ENCODE results near the gene GRIN3A. TPM values are rescaled to one million over a fixed set of nuclear protein-coding genes. Genes with fewer than 3 reads are reported as not detected.
A peak's percentile ranks its signal among the peaks of the same experiment; 100 is the strongest.

GRIN3A gene
- total RNA-seq, 1 donor from 2014 or later: 27.8 TPM

DNA sequence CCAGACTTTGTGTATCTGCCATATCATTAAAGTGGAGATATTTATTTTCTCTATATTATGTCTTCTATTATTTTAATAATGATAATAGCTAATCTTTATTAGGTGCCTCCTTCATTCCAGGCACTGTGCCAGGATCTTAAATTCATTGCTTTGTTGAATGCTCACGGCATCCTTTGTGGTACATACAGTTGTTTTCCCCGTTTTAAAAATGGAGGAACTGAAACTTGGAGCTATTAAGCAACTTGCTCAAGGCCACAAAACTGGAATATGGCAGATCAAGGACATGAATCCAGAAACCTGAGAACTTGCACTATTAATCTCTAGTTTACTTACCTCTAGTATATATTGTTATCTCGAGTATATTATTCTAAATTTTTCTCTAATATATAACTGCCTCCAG is 102.2 kb downstream of the GRIN3A start:
- H3K27ac Mint-ChIP-seq (ENCODE audit: unreplicated experiment): no peak overlapping the region
- peaks cover 5% of the 10 kb centered on the region for H3K4me1 Mint-ChIP-seq (ENCODE audit: unreplicated experiment)
- TF ChIP-seq CTCF (IDR thresholded peaks at IDR 0.05; ENCODE audit: unreplicated experiment): no peak
- DNase-seq (ENCODE audit: low spot score): no peak
- no peak overlapping the region for H3K4me3 Mint-ChIP-seq (ENCODE audit: unreplicated experiment)
- peaks cover 4% of the 10 kb centered on the region for H3K36me3 Mint-ChIP-seq (ENCODE audit: low read depth, unreplicated experiment)
- peaks cover 2% of the 10 kb centered on the region for H3K27me3 Mint-ChIP-seq (ENCODE audit: unreplicated experiment)
- H3K9me3 Mint-ChIP-seq (ENCODE audit: unreplicated experiment): no peaks in the 10 kb centered on the region

- peaks cover 4% of the 10 kb centered on the region for H3K36me3 Mint-ChIP-seq (ENCODE audit: low read depth, unreplicated experiment)
- no peaks in the 10 kb centered on the region for H3K9me3 Mint-ChIP-seq (ENCODE audit: unreplicated experiment)
- DNase-seq (ENCODE audit: low spot score): no peak
- peak; percentile 17 for TF ChIP-seq CTCF (IDR thresholded peaks at IDR 0.05; ENCODE audit: unreplicated experiment)
- H3K27ac Mint-ChIP-seq (ENCODE audit: unreplicated experiment): no peak overlapping the region
- peaks cover 2% of the 10 kb centered on the region for H3K27me3 Mint-ChIP-seq (ENCODE audit: unreplicated experiment)
- peaks cover 8% of the 10 kb centered on the region for H3K4me1 Mint-ChIP-seq (ENCODE audit: unreplicated experiment)
- H3K4me3 Mint-ChIP-seq (ENCODE audit: unreplicated experiment): no peak overlapping the region
Measured at GRCh38 chr9:101635473-101635872, 103.0 kb downstream of the GRIN3A start.

GRCh38 chr9:101634741-101635409 is 103.6 kb downstream of the GRIN3A start:
- DNase-seq (ENCODE audit: low spot score): no peak
- H3K9me3 Mint-ChIP-seq (ENCODE audit: unreplicated experiment): no peaks in the 10 kb centered on the region
- no peak for TF ChIP-seq CTCF (IDR thresholded peaks at IDR 0.05; ENCODE audit: unreplicated experiment)
- H3K4me3 Mint-ChIP-seq (ENCODE audit: unreplicated experiment): no peak overlapping the region
- peaks cover 14% of the 10 kb centered on the region for H3K4me1 Mint-ChIP-seq (ENCODE audit: unreplicated experiment)
- peaks cover 2% of the 10 kb centered on the region for H3K27me3 Mint-ChIP-seq (ENCODE audit: unreplicated experiment)
- peaks cover 4% of the 10 kb centered on the region for H3K36me3 Mint-ChIP-seq (ENCODE audit: low read depth, unreplicated experiment)
- H3K27ac Mint-ChIP-seq (ENCODE audit: unreplicated experiment): no peak overlapping the region

- no peak for TF ChIP-seq CTCF (IDR thresholded peaks at IDR 0.05; ENCODE audit: unreplicated experiment)
- Mint-ChIP-seq H3K4me3 (ENCODE audit: unreplicated experiment) (no peak overlapping the region), H3K4me1 (ENCODE audit: unreplicated experiment) (peaks cover 27% of the 10 kb centered on the region), H3K27me3 (ENCODE audit: unreplicated experiment) (peaks cover 2% of the 10 kb centered on the region), H3K9me3 (ENCODE audit: unreplicated experiment) (no peaks in the 10 kb centered on the region), H3K27ac (ENCODE audit: unreplicated experiment) (no peak overlapping the region), H3K36me3 (ENCODE audit: low read depth, unreplicated experiment) (peaks cover 4% of the 10 kb centered on the region)
- DNase-seq (ENCODE audit: low spot score): no peak
Measured at GRCh38 chr9:101632611-101633010, 105.8 kb downstream of the GRIN3A start.

- Mint-ChIP-seq H3K4me3 (ENCODE audit: unreplicated experiment) (no peak overlapping the region), H3K36me3 (ENCODE audit: low read depth, unreplicated experiment) (peaks cover 4% of the 10 kb centered on the region), H3K27ac (ENCODE audit: unreplicated experiment) (no peak overlapping the region), H3K4me1 (ENCODE audit: unreplicated experiment) (peaks cover 33% of the 10 kb centered on the region), H3K9me3 (ENCODE audit: unreplicated experiment) (no peaks in the 10 kb centered on the region), H3K27me3 (ENCODE audit: unreplicated experiment) (peaks cover 2% of the 10 kb centered on the region)
- TF ChIP-seq CTCF (IDR thresholded peaks at IDR 0.05; ENCODE audit: unreplicated experiment): no peak
- DNase-seq (ENCODE audit: low spot score): no peak
Measured at GRCh38 chr9:101631892-101632291, 106.6 kb downstream of the GRIN3A start.
